HG03460 (cell line): ENCODE results near the gene UBAP1L.

Experiments
- ATAC-seq: cut with Tn5 transposase; IDR thresholded peaks from one replicate; pipeline ENCODE4 v1.9.1; 2021; ENCODE audit not compliant: unreplicated experiment

The UBAP1L gene

GRCh38 chr15:65067317-65067644 is 47.7 kb downstream of the UBAP1L start:
- no peak for ATAC-seq

- no peak for ATAC-seq
These were observed 48.2 kb downstream of the UBAP1L start for GRCh38 chr15:65066635-65067316.

- no peak for ATAC-seq
These were observed 48.9 kb downstream of the UBAP1L start for GRCh38 chr15:65066001-65066634.

- ATAC-seq: no peak
These were observed 52.3 kb downstream of the UBAP1L start for GRCh38 chr15:65062726-65063125.

- no peak for ATAC-seq
These were observed 52.9 kb downstream of the UBAP1L start for GRCh38 chr15:65062061-65062460.

GRCh38 chr15:65060641-65061397 is 54.2 kb downstream of the UBAP1L start:
- ATAC-seq: no peak

- no peak for ATAC-seq
These were observed 54.9 kb downstream of the UBAP1L start for GRCh38 chr15:65059931-65060596.

GRCh38 chr15:65059369-65059750 is 55.6 kb downstream of the UBAP1L start:
- no peak for ATAC-seq

- no peak for ATAC-seq
These were observed 56.3 kb downstream of the UBAP1L start for GRCh38 chr15:65058394-65059368.

- no peak for ATAC-seq
These were observed 57.5 kb downstream of the UBAP1L start for GRCh38 chr15:65057549-65057940.

GRCh38 chr15:65056868-65057548 is 58.0 kb downstream of the UBAP1L start:
- no peak for ATAC-seq

GRCh38 chr15:65056106-65056505 is 58.9 kb downstream of the UBAP1L start:
- no peak for ATAC-seq

- no peak for ATAC-seq
These were observed 59.7 kb downstream of the UBAP1L start for GRCh38 chr15:65055201-65055870.

- ATAC-seq: no peak
These were observed 60.4 kb downstream of the UBAP1L start for GRCh38 chr15:65054333-65055200.

GRCh38 chr15:65052956-65053355 is 62.0 kb downstream of the UBAP1L start:
- ATAC-seq: no peak

- ATAC-seq: no peak
These were observed 63.7 kb downstream of the UBAP1L start for GRCh38 chr15:65051266-65051665.

GRCh38 chr15:65050270-65050669 is 64.7 kb downstream of the UBAP1L start:
- ATAC-seq: no peak

- peak; percentile 79 for ATAC-seq
These were observed 65.6 kb downstream of the UBAP1L start for GRCh38 chr15:65049418-65049840.
